Anterior cingulate cortex (tissue), 58 donors: ENCODE data around the gene CAMTA1.

Experiments
- DNase-seq, 58 donors: peaks; one replicate each; lab custom pipeline; 2025; lab: John Stamatoyannopoulos, UW

The CAMTA1 gene

DNA sequence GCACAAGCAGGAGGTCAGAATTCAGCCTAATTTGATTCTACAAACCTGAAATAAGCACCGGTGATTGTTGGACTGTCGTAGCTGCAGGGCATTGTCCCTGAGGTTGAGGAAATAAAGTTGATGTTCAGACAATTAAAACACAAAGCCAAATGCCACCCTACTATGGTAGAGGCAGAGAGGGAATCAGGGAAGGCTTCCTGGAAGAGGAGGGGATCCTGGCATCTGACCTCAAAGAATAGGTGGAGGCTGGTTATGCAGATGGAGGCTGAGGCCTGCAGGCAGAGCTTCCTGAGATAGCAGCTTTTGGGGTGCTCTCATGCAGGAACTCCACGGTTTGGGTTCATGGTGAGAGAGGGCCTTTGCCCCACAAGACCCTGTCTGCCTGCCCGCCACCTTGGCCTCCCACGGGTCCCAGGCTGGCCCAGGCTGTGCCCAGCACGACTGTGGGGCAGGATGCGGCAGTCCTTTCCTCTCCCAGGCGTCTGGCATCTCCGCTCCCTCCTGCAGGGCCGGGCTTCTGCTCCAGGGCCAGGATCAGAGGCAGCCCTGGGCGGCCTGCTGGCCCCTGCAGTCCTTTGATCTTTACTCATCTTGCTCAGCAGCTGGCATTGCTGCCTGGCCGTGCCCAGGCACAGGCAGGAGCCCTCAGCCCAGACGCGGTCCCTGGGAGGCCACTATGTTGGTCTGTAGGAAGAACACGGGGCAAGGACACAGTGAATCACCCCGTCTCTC lies 851.7 kb downstream of the CAMTA1 start:
- no peak for DNase-seq

DNA sequence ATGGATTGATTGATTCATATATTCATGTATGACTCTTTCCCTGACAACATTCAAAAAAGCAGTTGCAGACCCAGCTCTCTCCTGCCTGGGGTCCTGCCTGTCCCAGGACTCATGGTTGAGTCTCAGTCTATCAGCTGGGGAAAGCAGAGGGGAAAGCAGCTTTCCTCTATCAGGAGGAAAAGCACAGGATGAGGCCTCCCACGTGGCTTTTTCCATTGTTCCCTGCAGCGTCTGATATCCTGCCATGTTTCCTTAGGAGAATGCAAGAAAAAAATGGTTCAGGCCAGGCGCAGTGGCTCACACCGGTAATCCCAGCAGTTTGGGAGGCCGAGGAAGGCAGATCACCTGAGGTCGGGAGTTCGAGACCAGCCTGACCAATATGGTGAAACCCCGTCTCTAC lies 852.8 kb downstream of the CAMTA1 start:
- DNase-seq, result no peak

DNA sequence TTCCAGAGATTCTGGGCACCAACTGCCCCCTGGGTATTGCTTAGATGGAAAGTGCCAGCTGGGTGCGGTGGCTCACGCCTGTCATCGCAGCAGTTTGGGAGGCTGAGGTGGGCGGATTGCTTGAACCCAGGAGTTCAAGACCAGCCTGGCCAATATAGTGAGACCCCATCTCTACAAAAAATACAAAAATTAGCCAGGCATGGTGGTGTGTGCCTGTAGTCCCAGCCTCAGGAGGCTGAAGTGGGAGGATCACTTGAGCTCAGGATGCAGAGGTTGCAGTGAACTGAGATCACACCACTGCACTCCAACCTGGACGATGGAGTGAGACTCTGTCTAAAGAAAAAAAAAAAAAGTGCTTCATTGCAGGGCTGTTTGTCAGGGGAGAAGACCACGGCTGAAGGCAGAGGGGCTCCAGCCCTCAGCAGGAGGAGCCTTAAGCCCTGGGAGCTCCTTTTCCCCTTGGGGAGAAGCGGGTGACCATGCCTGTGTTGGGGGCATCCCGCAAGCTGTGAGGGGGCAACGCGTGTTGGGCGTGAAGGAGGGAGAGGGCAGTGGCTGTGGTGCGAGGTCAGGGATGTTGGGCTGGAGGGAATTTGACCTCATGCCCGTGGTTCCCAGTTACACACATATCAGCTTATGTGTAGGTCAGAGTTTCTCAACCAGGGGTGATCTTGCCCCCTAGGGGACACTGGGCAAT lies 854.3 kb downstream of the CAMTA1 start:
- no peak for DNase-seq

DNA sequence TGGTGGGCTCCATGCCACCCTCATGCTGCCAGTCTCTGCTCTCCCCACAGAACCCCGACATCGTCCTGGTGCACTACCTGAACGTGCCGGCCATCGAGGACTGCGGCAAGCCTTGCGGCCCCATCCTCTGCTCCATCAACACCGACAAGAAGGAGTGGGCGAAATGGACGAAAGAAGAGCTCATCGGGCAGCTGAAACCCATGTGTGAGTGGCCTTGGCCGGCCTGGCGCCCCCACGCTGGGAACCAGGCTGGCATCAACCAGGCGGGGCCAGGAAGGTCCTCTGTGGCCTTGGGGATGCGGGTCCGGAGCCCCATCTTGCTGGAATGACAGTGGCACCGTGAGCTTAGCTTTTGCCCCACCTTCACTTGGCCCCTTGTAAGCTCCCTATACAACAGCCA lies 855.1 kb downstream of the CAMTA1 start:
- no peak for DNase-seq

DNA sequence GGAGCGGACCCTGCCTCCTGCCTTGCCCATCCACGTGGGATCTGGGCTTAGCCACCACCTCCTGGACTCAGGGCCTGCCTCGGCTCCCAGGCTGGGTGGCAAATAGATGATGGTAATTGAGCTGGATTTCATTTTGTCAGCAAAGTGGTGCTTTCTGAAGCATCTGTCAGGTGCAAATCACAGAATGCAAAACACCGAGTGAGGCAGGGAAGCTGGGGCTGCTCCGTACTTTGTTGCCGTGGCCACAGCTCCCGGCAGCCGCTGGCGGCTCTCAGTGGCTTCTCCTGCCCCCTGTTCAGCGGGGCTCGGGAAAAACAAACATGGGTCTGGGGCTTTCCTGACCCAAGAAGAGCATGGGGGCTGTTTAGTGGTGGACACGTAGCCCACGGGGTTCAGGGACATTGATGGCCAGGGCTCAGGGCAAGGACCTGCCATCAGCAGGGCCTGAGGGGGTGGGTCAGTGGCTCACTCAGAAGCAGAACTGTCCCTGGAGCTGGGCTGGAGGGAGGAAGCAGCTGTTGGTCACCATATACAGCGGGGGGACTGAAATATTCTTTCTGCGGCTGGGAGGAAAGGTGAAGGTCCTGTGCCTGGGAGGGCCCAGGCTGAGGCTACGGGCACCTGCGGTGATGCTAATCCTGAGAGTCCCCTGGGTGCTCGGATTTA lies 855.8 kb downstream of the CAMTA1 start:
- DNase-seq, result peak in 1 of 58 donors; percentile 21

DNA sequence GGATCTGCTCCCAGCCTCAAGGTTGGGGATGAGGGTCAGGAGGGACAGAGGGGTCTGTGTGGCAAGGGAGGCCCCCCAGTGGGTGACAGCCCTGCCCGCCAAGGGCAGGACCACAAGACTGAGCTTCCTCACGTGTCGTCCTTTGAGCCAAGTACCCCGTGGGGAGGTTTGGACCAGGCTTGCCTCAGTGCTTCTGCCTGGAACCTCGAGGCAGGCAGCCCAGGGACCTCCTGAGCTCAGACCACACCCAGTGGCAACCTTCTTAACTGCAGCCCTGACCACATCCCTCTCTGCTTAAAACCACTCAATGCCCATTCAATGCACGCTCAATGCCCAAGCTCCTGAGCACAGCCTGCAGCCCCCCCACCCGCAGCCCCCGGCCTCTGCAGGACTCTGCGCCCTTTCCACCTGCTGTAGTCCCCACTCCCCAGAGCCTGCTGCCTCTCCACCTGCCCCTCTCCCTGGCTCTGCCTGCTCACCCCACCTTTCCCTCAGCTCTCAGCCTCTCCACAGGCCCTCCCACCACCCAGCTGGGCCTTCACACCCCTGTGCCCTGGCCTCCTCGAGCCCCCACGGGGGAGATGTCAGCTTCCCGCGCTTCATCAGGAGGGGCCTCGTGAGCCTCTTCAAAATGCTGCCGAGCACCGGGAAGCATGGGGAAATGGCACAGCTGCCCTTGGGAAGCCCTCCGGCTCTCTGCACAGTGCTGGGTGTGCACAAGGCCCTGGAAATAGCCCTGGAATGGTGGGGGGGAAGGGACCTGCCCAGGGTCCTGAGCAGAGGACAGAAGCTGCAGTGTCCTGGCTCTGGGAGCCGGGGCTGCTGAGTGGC lies 856.5 kb downstream of the CAMTA1 start:
- no peak for DNase-seq

DNA sequence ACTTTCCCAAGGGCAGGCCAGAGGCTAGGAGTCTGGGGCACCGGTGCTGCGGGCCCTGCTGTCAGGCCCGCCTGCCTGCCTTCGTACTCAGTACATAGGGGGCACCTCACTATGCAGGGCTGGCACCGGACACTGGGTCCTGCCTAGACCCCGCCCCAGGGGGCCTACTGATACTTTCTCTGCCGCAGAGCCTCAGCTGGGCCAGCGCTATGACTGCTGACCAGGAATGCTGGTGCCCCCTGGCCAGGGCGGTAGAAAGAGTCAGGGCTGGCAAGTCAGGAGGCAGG lies 857.1 kb downstream of the CAMTA1 start:
- DNase-seq, result no peak

DNA sequence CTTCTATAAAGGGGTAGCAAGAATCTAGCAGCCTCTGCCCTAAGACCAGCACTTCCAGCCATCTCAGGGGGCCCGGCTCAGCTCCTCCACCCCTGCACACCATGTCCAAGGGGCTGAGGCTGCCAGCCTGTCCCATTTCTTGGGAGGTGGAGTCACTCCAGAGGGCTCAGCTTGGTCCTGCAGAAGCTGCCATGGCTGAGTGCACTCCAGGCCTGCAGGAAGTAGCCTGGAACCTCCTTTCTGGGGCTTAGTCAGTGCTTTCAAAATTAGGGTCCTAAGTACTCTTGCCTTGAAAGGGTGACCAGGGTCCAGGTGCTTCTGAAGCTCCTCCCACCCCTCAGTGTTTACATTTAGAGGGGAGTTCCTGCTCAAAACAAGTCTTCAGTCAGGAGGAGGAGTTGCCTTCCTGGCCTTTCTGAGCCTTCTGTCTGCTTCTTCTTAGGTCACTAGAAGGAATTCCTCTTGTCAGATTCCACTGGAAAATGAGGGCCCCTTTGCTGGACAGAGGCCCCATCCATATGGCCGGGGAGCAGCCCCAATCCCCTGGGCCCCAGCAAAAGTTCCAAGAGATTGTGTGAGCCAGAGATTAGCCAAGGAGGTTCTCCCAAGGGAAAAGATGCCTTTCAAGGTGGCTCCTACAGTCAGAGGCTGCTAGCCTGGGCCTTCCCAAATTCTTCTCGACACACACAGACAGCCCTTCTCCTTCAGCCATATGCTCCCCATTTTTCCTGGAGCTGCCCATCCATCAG lies 857.7 kb downstream of the CAMTA1 start:
- DNase-seq, result no peak

DNA sequence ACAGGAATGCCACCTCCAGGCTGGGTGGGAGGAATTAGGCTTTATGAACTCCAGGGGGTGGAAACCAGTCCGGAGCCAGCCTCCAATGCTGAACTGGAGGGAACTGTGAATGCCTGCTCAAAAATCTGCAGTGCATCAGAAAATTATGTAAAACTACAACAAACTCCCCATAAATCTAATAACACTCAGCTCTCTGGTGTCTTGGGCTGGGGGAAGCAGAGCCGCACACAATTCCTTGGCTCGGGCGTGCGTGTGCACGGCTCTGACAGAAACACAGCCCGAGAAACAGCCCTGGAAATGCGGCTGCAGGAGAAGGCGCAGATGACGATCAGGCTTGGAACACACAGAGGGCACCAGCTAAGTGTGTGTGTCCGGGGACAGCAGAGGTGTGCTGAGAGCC lies 858.3 kb downstream of the CAMTA1 start:
- DNase-seq, result no peak

DNA sequence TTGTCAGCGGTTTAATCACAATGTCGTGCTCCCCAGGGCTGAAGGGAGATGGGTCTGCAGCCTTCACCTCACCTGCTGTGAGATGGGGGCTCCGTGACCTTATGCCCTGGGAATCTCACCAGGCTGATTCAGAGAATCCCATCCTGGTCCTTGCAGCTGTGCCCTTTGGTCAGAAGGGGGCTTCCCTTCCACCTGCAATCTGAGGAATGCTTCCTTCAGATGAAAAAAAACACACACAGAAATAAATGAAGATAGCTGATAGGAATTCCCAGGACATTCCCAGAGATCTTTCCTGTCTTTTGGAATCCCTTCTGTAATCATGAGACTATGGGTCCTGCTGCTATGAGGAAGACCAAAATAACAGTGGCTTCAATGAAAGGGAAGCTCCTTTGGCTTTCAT lies 858.8 kb downstream of the CAMTA1 start:
- no peak for DNase-seq

DNA sequence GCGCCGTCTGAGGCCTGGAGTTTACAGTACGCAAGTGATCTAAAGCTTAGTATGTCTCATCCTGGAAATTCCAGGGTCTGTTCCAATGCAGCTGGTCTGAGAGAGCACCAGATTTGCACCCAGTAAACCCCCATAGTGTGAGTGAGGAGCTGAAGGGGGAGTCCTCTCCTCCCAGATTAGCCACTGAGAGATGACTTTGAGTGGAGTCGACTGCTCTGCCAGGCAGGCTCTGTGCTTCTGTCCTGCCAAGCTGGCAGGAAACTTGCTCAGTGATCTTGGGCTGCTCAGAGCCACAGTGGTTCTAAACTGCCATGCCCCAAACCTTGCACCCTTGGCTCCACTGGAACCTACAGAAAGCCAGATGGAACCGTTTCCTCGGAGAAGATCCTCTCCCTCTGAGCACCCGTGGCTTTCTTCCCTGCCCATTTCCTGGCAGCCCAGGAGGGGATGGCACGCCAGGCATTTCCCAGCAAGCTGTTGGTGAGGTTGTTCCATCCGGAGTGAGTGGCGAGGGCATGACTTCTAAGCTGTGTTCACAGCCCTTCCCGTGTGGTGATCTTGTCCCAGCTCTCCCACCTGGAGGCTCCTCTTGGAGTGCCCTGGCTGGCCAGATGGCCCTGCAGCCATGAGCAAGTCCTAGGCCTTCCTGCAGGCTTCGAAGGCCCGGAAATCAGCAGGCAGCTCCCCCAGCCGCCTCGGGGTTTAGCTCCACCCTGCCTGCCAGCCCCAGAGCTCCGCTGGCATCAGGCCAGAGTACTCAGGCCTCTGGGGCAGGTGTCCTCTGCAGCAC lies 859.9 kb downstream of the CAMTA1 start:
- DNase-seq, result peak in 11 of 58 donors; percentile 3 to 62 (median 12)

DNA sequence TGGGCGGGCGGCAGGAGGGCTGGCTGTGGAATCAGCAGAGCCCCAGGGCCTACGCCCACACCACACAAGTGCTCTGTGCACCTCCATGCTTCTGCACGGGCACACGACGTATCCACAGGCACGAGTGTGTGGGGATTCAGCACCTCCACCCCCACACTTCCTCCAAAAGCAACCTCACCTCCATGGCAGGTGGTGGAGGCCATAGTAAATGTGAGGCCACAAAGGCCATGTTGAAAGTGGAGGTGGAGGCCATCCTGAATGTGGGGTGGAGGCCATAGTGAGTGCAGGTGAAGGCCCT lies 860.4 kb downstream of the CAMTA1 start:
- no peak for DNase-seq

DNA sequence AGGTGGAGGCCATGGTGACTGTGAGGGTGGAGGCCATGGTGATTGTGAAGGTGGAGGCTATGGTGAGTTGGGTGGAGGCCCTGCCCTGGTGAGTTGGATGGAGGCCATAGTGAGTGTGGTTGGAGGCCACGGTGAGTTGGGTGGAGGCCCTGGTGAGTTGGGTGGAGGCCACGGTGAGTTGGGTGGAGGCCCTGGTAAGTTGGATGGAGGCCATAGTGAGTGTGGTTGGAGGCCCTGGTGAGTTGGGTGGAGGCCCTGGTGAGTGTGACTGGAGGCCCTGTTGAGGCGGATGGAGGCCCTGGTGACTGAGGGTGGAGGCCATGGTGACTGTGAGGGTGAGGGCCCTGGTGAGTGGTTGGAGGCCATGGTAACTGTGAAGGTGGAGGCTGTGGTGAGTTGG lies 860.9 kb downstream of the CAMTA1 start:
- DNase-seq, result no peak

DNA sequence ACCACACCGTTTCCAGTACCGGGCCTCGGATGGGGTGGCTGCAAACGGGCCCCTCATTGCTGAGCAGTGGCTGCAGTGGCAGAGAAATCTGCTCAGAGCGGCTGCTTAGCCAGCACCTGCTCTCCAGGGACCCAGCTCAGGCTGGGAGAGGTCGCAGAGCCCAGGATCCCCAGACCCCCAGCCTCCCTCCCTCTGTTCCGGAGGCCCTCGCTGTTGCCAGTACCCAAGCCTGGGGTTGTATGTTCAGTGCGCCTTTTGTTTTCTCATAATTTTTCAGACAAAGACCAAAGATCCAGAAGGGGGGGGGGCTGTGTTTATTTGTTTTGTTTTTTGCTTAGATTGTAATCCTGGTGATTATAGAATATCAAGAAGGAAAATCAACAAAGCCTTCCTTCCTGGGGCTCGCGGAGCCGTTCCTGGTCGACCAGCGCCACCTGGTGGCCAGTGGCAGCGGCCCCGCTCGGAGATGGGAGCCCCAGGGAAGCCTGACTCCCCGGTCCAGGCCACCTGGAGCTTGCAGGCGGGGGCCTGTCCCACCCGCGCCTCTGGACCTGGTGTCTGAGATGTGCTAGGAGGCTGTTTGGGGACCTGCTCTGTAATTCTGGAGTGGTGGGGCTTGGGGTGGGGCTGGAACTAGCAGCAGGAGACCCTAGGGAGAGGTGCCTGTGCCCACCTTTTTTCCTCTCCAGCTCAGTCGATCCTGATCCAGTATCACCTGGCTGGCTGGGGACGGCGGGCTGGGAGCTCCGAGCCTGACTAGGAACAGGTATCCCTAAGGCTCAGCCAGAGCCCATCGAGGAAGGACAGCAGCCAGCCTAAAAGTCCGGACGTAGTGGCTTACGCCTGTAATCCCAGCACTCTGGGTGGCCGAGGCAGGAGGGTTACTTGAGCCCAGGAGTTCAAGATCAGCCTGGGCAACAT lies 862.0 kb downstream of the CAMTA1 start:
- peak in 52 of 58 donors; percentile 5 to 80 (median 40) for DNase-seq

DNA sequence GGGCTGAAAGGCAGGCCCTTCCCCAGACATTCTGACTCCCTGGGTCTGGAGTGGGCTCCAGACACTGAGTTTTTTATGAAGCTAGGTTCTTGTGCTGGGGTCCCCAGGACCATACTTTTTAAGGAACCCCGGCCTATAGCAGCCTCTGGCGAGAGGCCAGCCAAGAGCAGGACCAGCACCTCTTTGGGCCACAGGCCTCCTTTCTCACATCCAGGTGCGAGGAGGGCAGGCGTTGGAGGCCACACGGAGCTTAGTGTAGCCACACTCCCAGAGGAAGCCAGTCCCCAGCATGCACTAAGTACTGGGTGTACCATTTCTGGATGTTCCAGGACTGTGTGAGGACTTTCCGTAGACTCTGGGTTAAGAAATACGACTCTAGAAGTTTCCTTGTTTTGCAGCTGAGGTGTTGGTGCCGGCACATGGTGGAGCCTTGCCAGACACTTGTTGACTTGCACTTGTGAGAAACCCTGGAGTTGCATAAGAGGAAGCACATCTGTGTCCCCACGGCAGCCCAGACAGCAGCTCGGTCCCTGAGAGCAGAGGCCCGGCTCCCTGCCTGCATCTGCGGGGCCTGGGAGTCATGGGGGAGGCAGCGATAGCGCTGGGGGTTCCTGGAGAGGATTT lies 863.6 kb downstream of the CAMTA1 start:
- DNase-seq, result no peak

DNA sequence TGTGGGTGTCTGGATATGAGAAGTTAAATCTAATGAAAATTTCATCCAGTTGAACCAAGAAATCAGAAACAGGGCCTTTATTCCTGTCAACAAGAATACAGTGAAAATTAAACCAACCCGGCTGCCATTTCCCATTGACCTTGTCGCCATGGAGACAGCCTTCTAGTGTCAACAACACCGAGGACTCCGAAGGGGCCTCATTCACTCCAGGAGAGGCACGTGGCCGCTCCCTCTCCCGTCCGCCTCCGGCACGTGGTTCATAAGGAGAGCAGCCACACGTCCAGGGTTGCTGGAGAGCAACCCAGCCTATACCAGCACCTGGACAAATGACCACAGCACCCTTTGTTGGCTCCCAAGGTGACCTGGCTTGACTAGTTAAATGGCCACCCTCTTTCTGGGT lies 865.5 kb downstream of the CAMTA1 start:
- DNase-seq, result no peak

DNA sequence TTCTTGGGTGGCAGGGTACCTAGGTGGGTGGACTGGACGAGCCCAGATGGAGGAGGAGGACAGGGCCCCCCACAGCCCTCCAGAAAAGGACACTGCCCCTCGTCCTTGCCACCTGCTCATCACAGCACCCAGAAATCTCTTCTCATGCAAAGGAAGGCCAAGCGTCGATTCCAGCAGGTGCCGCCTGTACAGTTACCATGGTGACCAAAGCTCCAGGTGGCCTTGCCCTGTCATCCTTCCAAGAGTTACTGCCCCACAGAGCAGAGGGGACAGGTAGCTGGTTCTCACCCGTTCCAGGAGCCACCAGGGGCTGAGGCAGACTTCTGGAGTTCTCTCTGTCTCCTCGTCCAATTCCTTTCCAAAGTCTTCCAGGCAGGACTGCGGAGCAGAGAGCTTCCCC lies 865.9 kb downstream of the CAMTA1 start:
- no peak for DNase-seq

DNA sequence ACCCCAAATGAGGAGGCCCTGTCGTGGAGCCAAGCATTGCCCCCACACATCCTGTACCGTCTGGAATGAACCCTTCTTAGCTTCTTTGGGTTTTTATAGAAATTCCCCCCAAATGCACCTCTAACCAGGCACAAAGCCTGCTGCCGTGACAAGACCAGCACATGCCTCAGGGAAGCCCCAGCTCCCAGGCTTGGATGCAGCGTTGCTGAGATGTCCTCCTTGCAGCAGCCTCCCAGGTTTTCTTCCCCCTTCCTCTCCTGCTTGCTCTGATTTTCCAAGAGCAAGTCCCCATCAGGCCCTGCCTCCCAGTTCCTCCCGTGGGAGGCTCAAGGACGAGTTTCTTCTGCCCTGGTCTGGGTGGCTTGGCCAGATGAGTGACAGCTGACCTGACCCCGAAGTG lies 866.8 kb downstream of the CAMTA1 start:
- DNase-seq, result no peak
